Liver (tissue), 3 donors: ENCODE data around the gene DAP3.
"Not testable (repeated sequence)": the region's sequence is repeated elsewhere in the genome, so short reads cannot be mapped to it uniquely, and the experiment has no call there.

Experiments
- EGR1 ChIP-seq, 2 donors: IDR thresholded peaks; 2 replicates each; pipeline ENCODE4 v1.6.1; 2016 to 2018; ENCODE audit warnings: antibody characterized with exemption in 2 of 2, low read depth in 2 of 2
- FOXA1 ChIP-seq: IDR thresholded peaks from 2 replicates; pipeline ENCODE4 v1.6.1; 2016; ENCODE audit warnings: antibody characterized with exemption
- FOXA2 ChIP-seq: IDR thresholded peaks from 2 replicates; pipeline ENCODE4 v1.6.1; 2016; ENCODE audit warnings: antibody characterized with exemption
- RXRA ChIP-seq, 2 donors: IDR thresholded peaks; 2 replicates each; pipeline ENCODE4 v1.6.1; 2017 to 2018; ENCODE audit warnings: antibody characterized with exemption in 2 of 2, mild to moderate bottlenecking in 1 of 2
- TAF1 ChIP-seq: conservative IDR thresholded peaks from 2 replicates; pipeline ENCODE4 v1.6.1; 2016; ENCODE audit warnings: antibody characterized with exemption, mild to moderate bottlenecking
- YY1 ChIP-seq: IDR thresholded peaks from 2 replicates; pipeline ENCODE4 v1.6.1; 2016; ENCODE audit warnings: antibody characterized with exemption, mild to moderate bottlenecking
- TF ChIP-seq, protein P1 (sequence below): fragments of 150-350 bp; IDR thresholded peaks from 2 replicates; pipeline ENCODE4 v1.5.1; 2017; ENCODE audit warnings: improper control_type of control experiment, low read depth, low read length; ENCODE audit not compliant: missing input control
- TF ChIP-seq, protein P2 (sequence below): IDR thresholded peaks from 2 replicates; pipeline ENCODE4 v1.6.1; 2016; ENCODE audit warnings: antibody characterized with exemption
- donor health status: healthy.
- donor health status: healthy.

DNA sequence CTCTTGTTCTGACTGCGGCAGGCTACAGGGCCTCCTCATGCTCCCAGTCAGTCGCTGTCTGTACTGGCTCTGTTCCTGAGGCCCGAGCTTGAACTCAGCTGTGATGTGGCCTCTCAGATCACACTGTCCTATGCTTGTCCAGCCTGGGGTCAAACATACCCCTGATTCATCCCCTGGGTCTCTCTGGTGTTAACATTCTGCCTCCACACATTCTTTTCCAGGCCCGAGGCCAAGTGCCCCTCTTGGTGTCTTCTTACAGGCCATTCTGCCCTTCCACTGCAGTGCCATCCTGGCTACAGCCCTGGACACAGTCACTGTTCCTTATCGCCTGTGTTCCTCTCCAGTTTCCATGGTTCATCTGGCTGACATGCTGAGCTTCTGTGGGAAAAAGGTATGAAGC, 59.2 kb downstream of the DAP3 start:
- TF ChIP-seq, protein P1, sequence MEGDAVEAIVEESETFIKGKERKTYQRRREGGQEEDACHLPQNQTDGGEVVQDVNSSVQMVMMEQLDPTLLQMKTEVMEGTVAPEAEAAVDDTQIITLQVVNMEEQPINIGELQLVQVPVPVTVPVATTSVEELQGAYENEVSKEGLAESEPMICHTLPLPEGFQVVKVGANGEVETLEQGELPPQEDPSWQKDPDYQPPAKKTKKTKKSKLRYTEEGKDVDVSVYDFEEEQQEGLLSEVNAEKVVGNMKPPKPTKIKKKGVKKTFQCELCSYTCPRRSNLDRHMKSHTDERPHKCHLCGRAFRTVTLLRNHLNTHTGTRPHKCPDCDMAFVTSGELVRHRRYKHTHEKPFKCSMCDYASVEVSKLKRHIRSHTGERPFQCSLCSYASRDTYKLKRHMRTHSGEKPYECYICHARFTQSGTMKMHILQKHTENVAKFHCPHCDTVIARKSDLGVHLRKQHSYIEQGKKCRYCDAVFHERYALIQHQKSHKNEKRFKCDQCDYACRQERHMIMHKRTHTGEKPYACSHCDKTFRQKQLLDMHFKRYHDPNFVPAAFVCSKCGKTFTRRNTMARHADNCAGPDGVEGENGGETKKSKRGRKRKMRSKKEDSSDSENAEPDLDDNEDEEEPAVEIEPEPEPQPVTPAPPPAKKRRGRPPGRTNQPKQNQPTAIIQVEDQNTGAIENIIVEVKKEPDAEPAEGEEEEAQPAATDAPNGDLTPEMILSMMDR: not testable (repeated sequence)
- TF ChIP-seq YY1; RXRA (IDR thresholded peaks at IDR 0.05); FOXA1; FOXA2; TAF1; EGR1 (IDR thresholded peaks at IDR 0.05; ENCODE audit: low read depth in 2 of 2): not testable (repeated sequence)
- TF ChIP-seq, protein P2, sequence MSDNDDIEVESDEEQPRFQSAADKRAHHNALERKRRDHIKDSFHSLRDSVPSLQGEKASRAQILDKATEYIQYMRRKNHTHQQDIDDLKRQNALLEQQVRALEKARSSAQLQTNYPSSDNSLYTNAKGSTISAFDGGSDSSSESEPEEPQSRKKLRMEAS: not testable (repeated sequence)
